B cell (primary cell): Measurements from ENCODE around the gene AGAP1. TPM values are rescaled to one million over a fixed set of nuclear protein-coding genes. Genes with fewer than 3 reads are reported as not detected.

Source experiments
- ATAC-seq: fragments of 200-7000 bp; cut with Tn5 transposase; one replicate; pipeline ENCODE4 v1.10.0; 2021; ENCODE audit warnings: low read depth, mild to moderate bottlenecking, moderate number of reproducible peaks, moderate library complexity
- CTCF ChIA-PET: fragments of 350-600 bp; sonication (Branson Sonifier 250); formaldehyde crosslinking; loops from one replicate; lab custom pipeline; 2021; ENCODE audit warnings: antibody characterized with exemption, inconsistent platforms; lab: Charles Lee
- POLR2A ChIA-PET: fragments of 350-600 bp; sonication (Branson Sonifier 250); formaldehyde crosslinking; loops from one replicate; lab custom pipeline; 2021; ENCODE audit warnings: antibody characterized with exemption; lab: Charles Lee
- DNase-seq: peaks from one replicate; pipeline ENCODE4 v3.0.0; 2013
- H2AFZ ChIP-seq: 2 replicates; pipeline ENCODE4 v1.6.1; 2012; ENCODE audit warnings: mild to moderate bottlenecking, low read depth, low read length; ENCODE audit not compliant: insufficient read depth, poor library complexity, severe bottlenecking
- H3K27ac ChIP-seq, 2 donors: 1 replicate in 1 of 2; 2 replicates in 1 of 2; pipeline ENCODE4 v1.5.1; 2012 to 2013; ENCODE audit warnings: low read length in 2 of 2, mild to moderate bottlenecking in 2 of 2, moderate library complexity in 1 of 2
- H3K27me3 ChIP-seq, 4 experiments: fragments of 200-600 bp in 1 of 4; sonication (generic) in 1 of 4; replicated peaks in 1 of 4; 1 replicate in 2 of 4; 2 replicates in 2 of 4; pipeline versions ENCODE4 v1.6.1 to v1.7.0; 2013 to 2016; ENCODE audit warnings: low read length in 3 of 4, mild to moderate bottlenecking in 2 of 4, mixed read lengths in 1 of 4, moderate library complexity in 1 of 4; ENCODE audit not compliant: insufficient read depth in 4 of 4, control insufficient read depth in 3 of 4; ENCODE audit errors: control extremely low read depth in 1 of 4
- H3K36me3 ChIP-seq, 2 experiments: replicated peaks in 1 of 2; 1 replicate in 1 of 2; 2 replicates in 1 of 2; pipeline versions ENCODE4 v1.6.1 to v1.7.1; 2013; ENCODE audit warnings: low read length in 1 of 2; ENCODE audit not compliant: insufficient read depth in 2 of 2, control insufficient read depth in 1 of 2; ENCODE audit errors: control extremely low read depth in 1 of 2, extremely low read depth in 1 of 2
- H3K4me1 ChIP-seq, 2 donors: fragments of 200-600 bp in 1 of 2; sonication (generic) in 1 of 2; 1 replicate in 1 of 2; 2 replicates in 1 of 2; pipeline versions ENCODE4 v1.5.1 to v1.6.1; 2013 to 2017; ENCODE audit warnings: low read length in 2 of 2; ENCODE audit not compliant: control insufficient read depth in 2 of 2, insufficient read depth in 2 of 2
- H3K4me2 ChIP-seq: replicated peaks from 2 replicates; pipeline ENCODE3; 2012; ENCODE audit warnings: mild to moderate bottlenecking, low read depth, low read length; ENCODE audit not compliant: poor library complexity, severe bottlenecking
- H3K4me3 ChIP-seq, 5 experiments: fragments of 200-600 bp in 1 of 5; sonication (generic) in 1 of 5; 1 replicate in 3 of 5; 2 replicates in 2 of 5; pipeline versions ENCODE4 v1.5.1 to v1.7.0; 2011 to 2016; ENCODE audit warnings: low read length in 4 of 5, mild to moderate bottlenecking in 4 of 5, low read depth in 2 of 5, control low read depth in 1 of 5, moderate library complexity in 1 of 5; ENCODE audit not compliant: insufficient read depth in 1 of 5; ENCODE audit errors: control extremely low read depth in 1 of 5, extremely low read depth in 1 of 5
- H3K79me2 ChIP-seq: fragments of 200-600 bp; sonication (generic); one replicate; pipeline ENCODE4 v1.6.0; 2016; ENCODE audit warnings: low read length; ENCODE audit not compliant: control insufficient read depth, insufficient read depth
- H3K9ac ChIP-seq: fragments of 200-600 bp; sonication (generic); 2 replicates; pipeline ENCODE4 v1.6.1; 2017; ENCODE audit warnings: mild to moderate bottlenecking, low read length, moderate library complexity
- H3K9me3 ChIP-seq, 3 donors: one replicate each; pipeline versions ENCODE4 v1.6.1 to v1.7.1; 2013; ENCODE audit warnings: low read length in 2 of 3; ENCODE audit not compliant: control insufficient read depth in 2 of 3, insufficient read depth in 1 of 3; ENCODE audit errors: control extremely low read depth in 1 of 3
- H4K20me1 ChIP-seq: 2 replicates; pipeline ENCODE4 v1.6.0; 2012; ENCODE audit warnings: mild to moderate bottlenecking, low read length; ENCODE audit not compliant: insufficient read depth, control insufficient read depth, poor library complexity, severe bottlenecking
- H3K27ac Mint-ChIP-seq: one replicate; pipeline ENCODE4 v1.8.0; 2021; ENCODE audit warnings: mixed read lengths
- H3K27me3 Mint-ChIP-seq: one replicate; pipeline ENCODE4 v1.8.0; 2021; ENCODE audit warnings: mixed read lengths
- H3K4me1 Mint-ChIP-seq: one replicate; pipeline ENCODE4 v1.8.0; 2021; ENCODE audit warnings: mixed read lengths
- H3K4me3 Mint-ChIP-seq: one replicate; pipeline ENCODE4 v1.8.0; 2021; ENCODE audit warnings: mixed read lengths
- H3K9me3 Mint-ChIP-seq: one replicate; pipeline ENCODE4 v1.8.0; 2022; ENCODE audit warnings: mixed read lengths; ENCODE audit not compliant: insufficient read depth
- EZH2 ChIP-seq: IDR thresholded peaks from 2 replicates; pipeline ENCODE4 v1.6.1; 2012; ENCODE audit warnings: borderline replicate concordance, low read depth, mild to moderate bottlenecking, moderate library complexity, low read length; ENCODE audit not compliant: insufficient read depth, poor library complexity, severe bottlenecking
- WGBS: methylation state at CpG from one replicate; pipeline ENCODE4 v1.1.5; 2013; ENCODE audit warnings: missing lambda C conversion rate; ENCODE audit not compliant: insufficient coverage; 5-methylcytosine and 5-hydroxymethylcytosine counted together
- intact Hi-C: fragments of 100-400 bp; cut with micrococcal nuclease; formaldehyde crosslinking; loops from one replicate; pipeline ENCODE4 v1.10.0; 2022
- polyA plus RNA-seq: library from polyadenylated mRNA; depleted of rRNA; stranded (reverse); fragments of >200 nt; gene quantifications from 2 replicates; pipeline ENCODE4 v1.2.3, GENCODE V29; 2012
- total RNA-seq, 2 donors: library from RNA; stranded (reverse); fragments of 120-200 nt in 1 of 2; gene quantifications; 1 replicate in 1 of 2; 2 replicates in 1 of 2; pipeline versions ENCODE4 v1.2.3 to v1.2.4, GENCODE V29; 2013 to 2022
- TF ChIP-seq, protein P1 (sequence below): fragments of 200-600 bp; IDR thresholded peaks from one replicate; pipeline ENCODE4 v1.8.0; 2022; ENCODE audit warnings: antibody characterized with exemption, mild to moderate bottlenecking

AGAP1 gene
- total and polyA plus RNA-seq, 2 donors (not counting 1 experiment from before 2014, with no cell fraction given): 0.01 TPM; not detected in 1

DNA sequence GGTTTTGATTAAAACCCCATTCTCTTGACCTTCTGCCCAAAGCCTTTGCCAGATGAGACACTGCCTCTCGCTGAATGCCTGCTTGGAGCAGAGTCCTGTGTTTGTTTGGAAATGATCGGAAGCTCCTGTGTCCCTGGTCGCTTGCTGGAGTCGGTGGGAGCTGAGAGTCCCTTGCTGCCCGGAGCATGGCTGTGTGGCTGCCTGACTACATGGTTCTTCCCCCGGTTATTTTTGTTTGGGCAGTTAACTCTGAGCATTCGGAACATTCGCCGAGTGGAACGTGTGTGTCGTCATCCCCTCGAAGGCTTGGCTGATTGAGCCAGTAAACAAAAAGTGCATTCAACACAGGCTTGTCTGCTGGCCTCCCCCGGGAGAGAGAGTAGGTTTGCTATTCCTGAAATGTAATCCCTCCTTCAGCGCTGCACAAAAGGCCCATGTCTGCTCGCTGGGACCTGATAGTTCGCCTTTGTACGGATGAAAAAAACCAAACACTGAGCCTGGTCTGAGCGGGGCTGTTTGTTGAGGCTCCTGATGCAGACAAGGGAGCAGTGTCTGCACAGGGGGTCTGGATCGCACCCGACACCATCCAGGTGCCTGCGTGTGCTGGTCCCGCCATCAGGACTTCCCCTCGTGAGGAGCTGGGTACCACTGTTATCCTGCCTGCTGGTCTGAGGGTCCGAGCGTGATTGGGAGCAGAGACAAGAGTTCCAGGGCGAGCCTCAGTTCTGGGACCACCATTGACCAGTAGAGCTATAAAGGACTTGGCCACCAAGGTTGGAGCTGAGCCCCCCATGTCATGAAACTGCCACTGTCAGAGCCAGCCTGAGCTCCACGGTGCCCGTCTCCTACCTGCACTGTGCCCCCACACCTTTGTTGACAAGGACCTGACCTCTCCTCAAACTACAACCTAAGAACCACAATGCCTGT is 83.8 kb downstream of the AGAP1 start:
- DNase-seq (no peak), ATAC-seq (no peak)
- Histone ChIP-seq H3K9me3 (peaks cover 0 to 3% (median 0%) of the 10 kb centered on the region in 3 donors), H3K4me1 (no peaks in the 10 kb centered on the region), H4K20me1 (no peaks in the 10 kb centered on the region), H3K4me3 (no peak overlapping the region), H3K4me2 (no peak overlapping the region), H3K27ac (no peak overlapping the region), H3K9ac (no peak overlapping the region), H3K79me2 (no peaks in the 10 kb centered on the region), H3K36me3 (no peaks in the 10 kb centered on the region), H2AFZ (no peak overlapping the region), H3K27me3 (no peaks in the 10 kb centered on the region)
- ChIA-PET POLR2A (no interaction called here), CTCF (no interaction called here)
- WGBS: 88% methylated on average over 27 of the region's 28 CpGs
- no peaks in the 10 kb centered on the region for H3K4me1 Mint-ChIP-seq
- H3K27ac Mint-ChIP-seq: no peak overlapping the region
- H3K9me3 Mint-ChIP-seq: no peaks in the 10 kb centered on the region
- intact Hi-C loops: no loop called here
- peaks cover 5% of the 10 kb centered on the region for H3K27me3 Mint-ChIP-seq
- no peak overlapping the region for H3K4me3 Mint-ChIP-seq
- TF ChIP-seq, protein P1, sequence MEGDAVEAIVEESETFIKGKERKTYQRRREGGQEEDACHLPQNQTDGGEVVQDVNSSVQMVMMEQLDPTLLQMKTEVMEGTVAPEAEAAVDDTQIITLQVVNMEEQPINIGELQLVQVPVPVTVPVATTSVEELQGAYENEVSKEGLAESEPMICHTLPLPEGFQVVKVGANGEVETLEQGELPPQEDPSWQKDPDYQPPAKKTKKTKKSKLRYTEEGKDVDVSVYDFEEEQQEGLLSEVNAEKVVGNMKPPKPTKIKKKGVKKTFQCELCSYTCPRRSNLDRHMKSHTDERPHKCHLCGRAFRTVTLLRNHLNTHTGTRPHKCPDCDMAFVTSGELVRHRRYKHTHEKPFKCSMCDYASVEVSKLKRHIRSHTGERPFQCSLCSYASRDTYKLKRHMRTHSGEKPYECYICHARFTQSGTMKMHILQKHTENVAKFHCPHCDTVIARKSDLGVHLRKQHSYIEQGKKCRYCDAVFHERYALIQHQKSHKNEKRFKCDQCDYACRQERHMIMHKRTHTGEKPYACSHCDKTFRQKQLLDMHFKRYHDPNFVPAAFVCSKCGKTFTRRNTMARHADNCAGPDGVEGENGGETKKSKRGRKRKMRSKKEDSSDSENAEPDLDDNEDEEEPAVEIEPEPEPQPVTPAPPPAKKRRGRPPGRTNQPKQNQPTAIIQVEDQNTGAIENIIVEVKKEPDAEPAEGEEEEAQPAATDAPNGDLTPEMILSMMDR: no peak
- TF ChIP-seq EZH2: no peak

DNA sequence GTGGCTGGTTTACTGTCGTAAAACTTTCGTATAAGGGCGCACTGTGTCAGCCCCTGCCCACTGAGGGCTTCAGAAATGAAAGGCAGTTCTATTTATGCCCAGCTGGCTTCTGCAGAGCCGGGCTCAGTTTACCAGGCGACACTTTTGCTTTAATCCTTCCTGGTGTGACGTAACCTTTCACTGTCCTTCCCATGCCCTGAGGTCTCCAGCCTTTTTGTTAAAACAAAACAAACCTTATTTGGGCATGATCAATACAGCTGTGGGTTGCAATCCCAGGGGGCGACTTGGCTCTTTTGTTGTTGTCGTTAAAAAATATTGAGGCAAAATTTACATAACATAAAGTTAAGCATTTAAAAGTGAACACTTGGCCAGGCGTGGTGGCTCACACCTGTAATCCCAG is 85.3 kb downstream of the AGAP1 start:
- DNase-seq (no peak), ATAC-seq (no peak)
- H3K9me3 ChIP-seq: no peaks in the 10 kb centered on the region
- no peak overlapping the region for H3K27ac ChIP-seq
- Mint-ChIP-seq H3K27me3 (peaks cover 5% of the 10 kb centered on the region), H3K9me3 (no peaks in the 10 kb centered on the region), H3K4me3 (no peak overlapping the region), H3K4me1 (no peaks in the 10 kb centered on the region), H3K27ac (no peak overlapping the region)
- no peaks in the 10 kb centered on the region for H3K36me3 ChIP-seq
- no peaks in the 10 kb centered on the region for H3K4me1 ChIP-seq
- H4K20me1 ChIP-seq: no peaks in the 10 kb centered on the region
- TF ChIP-seq EZH2: no peak
- TF ChIP-seq, protein P1: no peak
- POLR2A ChIA-PET: no interaction called here
- no peak overlapping the region for H3K9ac ChIP-seq
- CTCF ChIA-PET: no interaction called here
- H3K79me2 ChIP-seq: no peaks in the 10 kb centered on the region
- WGBS: 81% methylated on average over 5 of the region's 9 CpGs
- no peak overlapping the region for H2AFZ ChIP-seq
- no peak overlapping the region for H3K4me2 ChIP-seq
- intact Hi-C loops: no loop called here
- H3K4me3 ChIP-seq: no peak overlapping the region
- no peaks in the 10 kb centered on the region for H3K27me3 ChIP-seq
